Measurements from ENCODE around the gene RASGRP3.

Gene RASGRP3

GRCh38 chr2:33478968-33479731, 2.7 kb downstream of the RASGRP3 start:
- Histone ChIP-seq H3K36me3 (no peaks in the 10 kb centered on the region), H3K27me3 (peaks cover 17% of the 10 kb centered on the region), H3K9me3 (no peaks in the 10 kb centered on the region), H3K4me3 (ENCODE audit: low read depth, low read length) (no peak overlapping the region), H3K4me1 (no peaks in the 10 kb centered on the region)
- no peak for DNase-seq
- TF ChIP-seq, protein P1, sequence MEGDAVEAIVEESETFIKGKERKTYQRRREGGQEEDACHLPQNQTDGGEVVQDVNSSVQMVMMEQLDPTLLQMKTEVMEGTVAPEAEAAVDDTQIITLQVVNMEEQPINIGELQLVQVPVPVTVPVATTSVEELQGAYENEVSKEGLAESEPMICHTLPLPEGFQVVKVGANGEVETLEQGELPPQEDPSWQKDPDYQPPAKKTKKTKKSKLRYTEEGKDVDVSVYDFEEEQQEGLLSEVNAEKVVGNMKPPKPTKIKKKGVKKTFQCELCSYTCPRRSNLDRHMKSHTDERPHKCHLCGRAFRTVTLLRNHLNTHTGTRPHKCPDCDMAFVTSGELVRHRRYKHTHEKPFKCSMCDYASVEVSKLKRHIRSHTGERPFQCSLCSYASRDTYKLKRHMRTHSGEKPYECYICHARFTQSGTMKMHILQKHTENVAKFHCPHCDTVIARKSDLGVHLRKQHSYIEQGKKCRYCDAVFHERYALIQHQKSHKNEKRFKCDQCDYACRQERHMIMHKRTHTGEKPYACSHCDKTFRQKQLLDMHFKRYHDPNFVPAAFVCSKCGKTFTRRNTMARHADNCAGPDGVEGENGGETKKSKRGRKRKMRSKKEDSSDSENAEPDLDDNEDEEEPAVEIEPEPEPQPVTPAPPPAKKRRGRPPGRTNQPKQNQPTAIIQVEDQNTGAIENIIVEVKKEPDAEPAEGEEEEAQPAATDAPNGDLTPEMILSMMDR (IDR thresholded peaks at IDR 0.05; ENCODE audit: low read depth, low read length): no peak

GRCh38 chr2:33482518-33482917, 6.1 kb downstream of the RASGRP3 start:
- no peak overlapping the region for H3K4me3 ChIP-seq (ENCODE audit: low read depth, low read length)
- H3K4me1 ChIP-seq: no peaks in the 10 kb centered on the region
- DNase-seq: no peak
- TF ChIP-seq, protein P1 (IDR thresholded peaks at IDR 0.05; ENCODE audit: low read depth, low read length): no peak
- no peaks in the 10 kb centered on the region for H3K36me3 ChIP-seq
- H3K27me3 ChIP-seq: peaks cover 13% of the 10 kb centered on the region
- no peaks in the 10 kb centered on the region; the same call in 1 of the 2 replicates for H3K9me3 ChIP-seq

GRCh38 chr2:33484042-33484621, 7.7 kb downstream of the RASGRP3 start:
- TF ChIP-seq, protein P1 (IDR thresholded peaks at IDR 0.05; ENCODE audit: low read depth, low read length): no peak
- no peak for DNase-seq
- H3K4me3 ChIP-seq (ENCODE audit: low read depth, low read length): no peak overlapping the region
- H3K4me1 ChIP-seq: no peaks in the 10 kb centered on the region
- no peaks in the 10 kb centered on the region for H3K36me3 ChIP-seq
- H3K9me3 ChIP-seq: no peaks in the 10 kb centered on the region; the same call in 1 of the 2 replicates
- peaks cover 8% of the 10 kb centered on the region for H3K27me3 ChIP-seq

- Histone ChIP-seq H3K36me3 (no peaks in the 10 kb centered on the region), H3K4me1 (no peaks in the 10 kb centered on the region), H3K27me3 (peaks cover 8% of the 10 kb centered on the region), H3K4me3 (ENCODE audit: low read depth, low read length) (no peak overlapping the region), H3K9me3 (no peaks in the 10 kb centered on the region; the same call in 1 of the 2 replicates)
- TF ChIP-seq, protein P1 (IDR thresholded peaks at IDR 0.05; ENCODE audit: low read depth, low read length): no peak
- DNase-seq: no peak
Measured at GRCh38 chr2:33485051-33485450, 8.6 kb downstream of the RASGRP3 start.

DNA sequence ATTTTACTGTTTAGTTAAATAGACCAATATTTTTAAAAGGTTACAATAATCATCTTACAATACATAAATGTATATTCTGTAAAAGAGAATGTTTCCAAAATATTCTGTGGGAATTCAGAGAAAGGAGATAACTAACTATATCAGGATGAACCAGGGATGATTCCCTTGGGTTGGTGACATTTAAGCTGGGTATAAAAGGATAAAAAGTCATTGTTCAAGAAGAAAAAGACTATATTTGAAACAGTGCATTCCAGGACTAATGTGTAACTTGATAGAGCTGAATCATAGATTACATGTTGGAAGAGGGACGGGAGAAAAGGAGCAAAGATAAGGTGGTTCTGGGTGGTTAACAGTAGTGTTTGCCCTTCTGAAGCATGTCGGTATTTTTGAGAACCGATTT, 10.1 kb downstream of the RASGRP3 start:
- Histone ChIP-seq H3K4me1 (no peaks in the 10 kb centered on the region), H3K4me3 (ENCODE audit: low read depth, low read length) (no peak overlapping the region), H3K27me3 (peaks cover 12% of the 10 kb centered on the region), H3K9me3 (no peaks in the 10 kb centered on the region; the same call in 1 of the 2 replicates), H3K36me3 (no peaks in the 10 kb centered on the region)
- TF ChIP-seq, protein P1 (IDR thresholded peaks at IDR 0.05; ENCODE audit: low read depth, low read length): no peak
- no peak for DNase-seq

- Histone ChIP-seq H3K4me1 (no peaks in the 10 kb centered on the region), H3K36me3 (no peaks in the 10 kb centered on the region), H3K9me3 (no peaks in the 10 kb centered on the region; the same call in 1 of the 2 replicates), H3K4me3 (ENCODE audit: low read depth, low read length) (no peak overlapping the region), H3K27me3 (peaks cover 12% of the 10 kb centered on the region)
- TF ChIP-seq, protein P1 (IDR thresholded peaks at IDR 0.05; ENCODE audit: low read depth, low read length): no peak
- no peak for DNase-seq
Measured at GRCh38 chr2:33488178-33488690, 11.8 kb downstream of the RASGRP3 start.

Measured in BE2C (cell line).